Keratinocyte (primary cell): ENCODE measurements around the gene SHROOM3.

Experiments used
- CTCF ChIP-seq, 3 experiments: IDR thresholded peaks in 1 of 3; conservative IDR thresholded peaks in 1 of 3; optimal IDR thresholded peaks in 1 of 3; 2 replicates in 2 of 3; 3 replicates in 1 of 3; pipeline versions ENCODE3 to v1.5.1; 2011; ENCODE audit warnings: low read length in 3 of 3, mild to moderate bottlenecking in 3 of 3, moderate library complexity in 2 of 3, control low read depth in 1 of 3, inconsistent platforms in 1 of 3; ENCODE audit not compliant: insufficient read depth in 2 of 3; ENCODE audit errors: extremely low read depth in 1 of 3
- EZH2 ChIP-seq: IDR thresholded peaks from one replicate; pipeline ENCODE4 v1.6.1; 2012; ENCODE audit warnings: inconsistent platforms, mild to moderate bottlenecking, low read length, moderate library complexity

- TF ChIP-seq CTCF (optimal IDR thresholded peaks at IDR 0.05 in 1 of 3, IDR thresholded peaks at IDR 0.05 in 1 of 3, conservative IDR thresholded peaks at IDR 0.05 in 1 of 3; ENCODE audit: extremely low read depth in 1 of 3, insufficient read depth in 2 of 3, low read length in 3 of 3) = no peak
- TF ChIP-seq EZH2 = no peak
These were observed 364.7 kb downstream of the SHROOM3 start for GRCh38 chr4:76799718-76800117.
